Hippocampal formation (tissue), 2 donors: Measurements from ENCODE around the gene CELF4.

Source experiments
- DNase-seq, 2 donors: peaks; one replicate each; lab custom pipeline; 2025; lab: John Stamatoyannopoulos, UW

Gene CELF4

GRCh38 chr18:37285825-37286224, 279.8 kb downstream of the CELF4 start:
- no peak for DNase-seq

- no peak for DNase-seq
Measured at GRCh38 chr18:37284260-37284659, 281.3 kb downstream of the CELF4 start.

GRCh38 chr18:37282386-37283037, 283.1 kb downstream of the CELF4 start:
- DNase-seq, result no peak

GRCh38 chr18:37280701-37281393, 284.8 kb downstream of the CELF4 start:
- DNase-seq, result no peak

GRCh38 chr18:37277804-37278203, 287.8 kb downstream of the CELF4 start:
- DNase-seq, result no peak

- DNase-seq, result no peak
Measured at GRCh38 chr18:37276111-37276890, 289.3 kb downstream of the CELF4 start.

- DNase-seq, result no peak
Measured at GRCh38 chr18:37275237-37275741, 290.3 kb downstream of the CELF4 start.

- DNase-seq, result no peak
Measured at GRCh38 chr18:37274309-37275236, 291.0 kb downstream of the CELF4 start.

- DNase-seq, result no peak
Measured at GRCh38 chr18:37272841-37273240, 292.8 kb downstream of the CELF4 start.

- no peak for DNase-seq
Measured at GRCh38 chr18:37272226-37272625, 293.4 kb downstream of the CELF4 start.

- no peak for DNase-seq
Measured at GRCh38 chr18:37270666-37271052, 294.9 kb downstream of the CELF4 start.

GRCh38 chr18:37270038-37270665, 295.4 kb downstream of the CELF4 start:
- no peak for DNase-seq

- no peak for DNase-seq
Measured at GRCh38 chr18:37266290-37266689, 299.3 kb downstream of the CELF4 start.

- no peak for DNase-seq
Measured at GRCh38 chr18:37265382-37265781, 300.2 kb downstream of the CELF4 start.

- no peak for DNase-seq
Measured at GRCh38 chr18:37264956-37265355, 300.6 kb downstream of the CELF4 start.

- no peak for DNase-seq
Measured at GRCh38 chr18:37261988-37262387, 303.6 kb downstream of the CELF4 start.

- DNase-seq, result no peak
Measured at GRCh38 chr18:37261246-37261840, 304.3 kb downstream of the CELF4 start.

GRCh38 chr18:37260367-37261093, 305.1 kb downstream of the CELF4 start:
- DNase-seq, result no peak

- DNase-seq, result no peak
Measured at GRCh38 chr18:37259711-37260110, 305.9 kb downstream of the CELF4 start.

GRCh38 chr18:37258819-37259218, 306.8 kb downstream of the CELF4 start:
- no peak for DNase-seq
